Measurements from ENCODE around the gene YIPF6. TPM values are rescaled to one million over a fixed set of nuclear protein-coding genes. Genes with fewer than 3 reads are reported as not detected.
"Not testable (repeated sequence)": the region's sequence is repeated elsewhere in the genome, so short reads cannot be mapped to it uniquely, and the experiment has no call there.

Gene YIPF6
- total RNA-seq, 4 donors from 2014 or later = 12.6 to 33.2 (median 24.9) TPM

DNA sequence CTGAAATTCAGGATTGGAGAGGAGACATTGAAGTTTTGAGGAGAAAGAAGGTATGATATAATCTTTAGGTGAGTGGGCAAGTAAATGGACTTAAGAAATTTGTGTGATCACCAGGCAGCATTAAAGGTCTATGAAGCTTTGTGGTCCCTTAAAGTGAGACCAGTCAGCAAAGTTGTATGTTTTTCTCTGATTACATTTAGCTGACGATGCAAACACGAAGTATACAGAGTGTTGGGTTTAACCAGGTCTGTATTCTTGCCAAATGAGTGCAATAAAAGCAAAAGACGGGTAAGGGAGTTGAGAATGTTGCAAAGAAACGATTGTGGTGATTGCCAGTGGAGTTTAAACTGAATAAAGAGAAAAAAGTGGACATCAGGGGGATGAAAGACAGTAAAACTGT is 11.6 kb upstream of the YIPF6 start:
- intact Hi-C loops (cut with DNase I; ENCODE audit: low total_unique reads) = no loop called here
- no peak overlapping the region for H3K4me3 ChIP-seq (ENCODE audit: low read depth, poor library complexity, severe bottlenecking)
- 47 to 67% methylated on average over 4 of the region's 4 CpGs for WGBS, 2 donors
- TF ChIP-seq POLR2A (IDR thresholded peaks at IDR 0.05) = no peak
- TF ChIP-seq, protein P1, sequence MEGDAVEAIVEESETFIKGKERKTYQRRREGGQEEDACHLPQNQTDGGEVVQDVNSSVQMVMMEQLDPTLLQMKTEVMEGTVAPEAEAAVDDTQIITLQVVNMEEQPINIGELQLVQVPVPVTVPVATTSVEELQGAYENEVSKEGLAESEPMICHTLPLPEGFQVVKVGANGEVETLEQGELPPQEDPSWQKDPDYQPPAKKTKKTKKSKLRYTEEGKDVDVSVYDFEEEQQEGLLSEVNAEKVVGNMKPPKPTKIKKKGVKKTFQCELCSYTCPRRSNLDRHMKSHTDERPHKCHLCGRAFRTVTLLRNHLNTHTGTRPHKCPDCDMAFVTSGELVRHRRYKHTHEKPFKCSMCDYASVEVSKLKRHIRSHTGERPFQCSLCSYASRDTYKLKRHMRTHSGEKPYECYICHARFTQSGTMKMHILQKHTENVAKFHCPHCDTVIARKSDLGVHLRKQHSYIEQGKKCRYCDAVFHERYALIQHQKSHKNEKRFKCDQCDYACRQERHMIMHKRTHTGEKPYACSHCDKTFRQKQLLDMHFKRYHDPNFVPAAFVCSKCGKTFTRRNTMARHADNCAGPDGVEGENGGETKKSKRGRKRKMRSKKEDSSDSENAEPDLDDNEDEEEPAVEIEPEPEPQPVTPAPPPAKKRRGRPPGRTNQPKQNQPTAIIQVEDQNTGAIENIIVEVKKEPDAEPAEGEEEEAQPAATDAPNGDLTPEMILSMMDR (IDR thresholded peaks at IDR 0.05) = no peak
- DNase-seq (ENCODE audit: low spot score in 2 of 2) = no peak

DNA sequence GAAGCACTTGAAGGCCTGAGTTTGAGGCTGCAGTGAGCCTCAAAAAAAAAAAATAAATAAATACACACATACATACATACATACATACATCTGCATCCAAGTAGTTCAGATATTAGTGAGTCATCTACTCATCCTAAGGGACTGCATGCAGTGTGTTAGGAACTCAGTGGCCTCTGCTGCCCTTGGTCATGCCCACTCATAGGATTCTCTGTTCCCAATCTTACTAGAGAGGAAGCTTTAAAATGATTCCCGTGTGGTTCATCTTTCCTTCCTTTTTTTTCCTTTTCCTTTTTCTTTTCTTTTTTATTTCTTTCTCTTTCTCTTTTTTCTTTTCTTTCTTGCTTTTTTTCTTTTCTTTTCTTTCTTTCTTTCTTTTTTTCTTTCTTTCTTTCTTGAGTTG is 10.9 kb upstream of the YIPF6 start:
- no peak overlapping the region for H3K4me3 ChIP-seq (ENCODE audit: low read depth, poor library complexity, severe bottlenecking)
- no peak for TF ChIP-seq POLR2A (IDR thresholded peaks at IDR 0.05)
- TF ChIP-seq, protein P1 (IDR thresholded peaks at IDR 0.05) = no peak
- intact Hi-C loops (cut with DNase I; ENCODE audit: low total_unique reads) = no loop called here
- whole genome bisulfite sequencing, 2 donors = 71 to 80% methylated on average over 1 of the region's 1 CpG
- no peak for DNase-seq (ENCODE audit: low spot score in 2 of 2)

DNA sequence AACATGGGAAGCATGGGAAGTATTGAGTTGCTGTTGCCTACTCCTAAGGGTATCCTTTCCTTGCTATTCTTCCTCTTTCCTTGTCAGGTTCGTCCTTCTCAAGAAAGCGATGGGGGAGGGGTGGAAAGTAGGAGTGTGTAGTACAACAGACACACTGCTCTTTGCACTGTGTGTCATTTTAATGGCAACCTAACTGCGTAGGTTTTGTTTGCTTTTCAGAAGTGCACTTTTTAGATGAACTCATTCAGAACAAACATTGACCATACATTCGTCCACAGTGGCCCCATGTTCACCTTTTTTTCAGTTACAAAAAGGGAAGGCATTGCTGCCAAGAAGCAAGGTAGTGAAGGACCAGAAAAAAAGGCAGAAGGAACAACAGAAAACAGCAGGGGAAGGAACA is 10.2 kb upstream of the YIPF6 start:
- TF ChIP-seq, protein P1 (IDR thresholded peaks at IDR 0.05) = no peak
- no peak for TF ChIP-seq POLR2A (IDR thresholded peaks at IDR 0.05)
- no peak for DNase-seq (ENCODE audit: low spot score in 2 of 2)
- no peak overlapping the region for H3K4me3 ChIP-seq (ENCODE audit: low read depth, poor library complexity, severe bottlenecking)
- WGBS, 2 donors = 68 to 86% methylated on average over 4 of the region's 4 CpGs
- intact Hi-C loops (cut with DNase I; ENCODE audit: low total_unique reads) = no loop called here

DNA sequence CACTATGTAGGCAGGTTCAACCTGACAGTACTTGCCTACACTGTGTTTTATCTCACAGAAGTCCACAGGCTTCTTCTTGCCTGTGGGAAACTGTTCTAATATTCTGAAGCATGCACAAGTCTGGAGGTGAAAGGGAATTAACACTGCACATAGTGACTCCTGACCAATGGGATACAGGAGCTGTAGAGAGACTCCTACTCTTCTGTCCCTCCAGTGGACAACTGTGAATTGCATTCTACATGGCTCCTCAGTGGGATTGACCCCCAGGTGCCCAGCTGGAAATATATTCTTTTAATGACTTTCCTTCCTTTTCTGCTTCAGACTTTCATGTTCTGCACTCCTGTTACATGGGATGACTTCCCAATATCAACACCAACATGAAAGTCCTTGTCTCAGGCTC is 8.2 kb upstream of the YIPF6 start:
- TF ChIP-seq, protein P1 (IDR thresholded peaks at IDR 0.05) = no peak
- TF ChIP-seq POLR2A (IDR thresholded peaks at IDR 0.05) = no peak
- intact Hi-C loops (cut with DNase I; ENCODE audit: low total_unique reads) = no loop called here
- DNase-seq (ENCODE audit: low spot score in 2 of 2) = no peak
- H3K4me3 ChIP-seq (ENCODE audit: low read depth, poor library complexity, severe bottlenecking) = no peak overlapping the region

DNA sequence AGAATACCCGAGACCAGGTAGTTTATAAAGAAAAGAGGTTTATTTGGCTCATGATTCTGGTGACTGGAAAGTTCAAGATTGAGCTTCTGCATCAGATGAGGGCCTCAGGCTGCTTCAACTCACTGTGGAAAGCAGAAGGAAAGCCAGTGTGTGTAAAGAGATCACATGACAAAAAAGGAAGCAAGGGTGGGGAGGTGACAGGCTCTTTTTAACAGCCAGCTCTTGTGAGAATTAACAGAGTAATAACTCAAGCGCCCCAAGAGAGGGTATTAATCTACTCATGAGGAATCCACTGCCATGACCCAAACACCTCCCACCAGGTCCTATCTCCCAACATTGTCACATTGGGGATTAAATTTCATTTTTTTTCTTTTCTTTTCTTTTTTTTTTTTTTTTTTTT is 6.3 kb upstream of the YIPF6 start:
- TF ChIP-seq POLR2A (IDR thresholded peaks at IDR 0.05) = no peak
- TF ChIP-seq, protein P1 (IDR thresholded peaks at IDR 0.05) = no peak
- whole genome bisulfite sequencing, 2 donors = 78 to 84% methylated on average over 2 of the region's 2 CpGs
- intact Hi-C loops (cut with DNase I; ENCODE audit: low total_unique reads) = no loop called here
- DNase-seq (ENCODE audit: low spot score in 2 of 2) = no peak
- H3K4me3 ChIP-seq (ENCODE audit: low read depth, poor library complexity, severe bottlenecking) = no peak overlapping the region

DNA sequence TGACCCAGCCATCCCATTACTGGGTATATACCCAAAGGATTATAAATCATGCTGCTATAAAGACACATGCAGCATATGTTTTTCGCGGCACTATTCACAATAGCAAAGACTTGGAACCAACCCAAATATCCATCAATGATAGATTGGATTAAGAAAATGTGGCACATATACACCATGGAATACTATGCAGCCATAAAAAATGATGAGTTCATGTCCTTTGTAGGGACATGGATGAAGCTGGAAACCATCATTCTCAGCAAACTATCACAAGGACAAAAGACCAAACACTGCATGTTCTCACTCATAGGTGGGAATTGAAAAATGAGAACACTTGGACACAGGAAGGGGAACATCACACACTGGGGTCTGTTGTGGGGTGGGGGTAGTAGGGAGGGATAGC is 5.1 kb upstream of the YIPF6 start:
- DNase-seq (ENCODE audit: low spot score in 2 of 2); H3K4me3 ChIP-seq (ENCODE audit: low read depth, poor library complexity, severe bottlenecking); intact Hi-C loops (cut with DNase I; ENCODE audit: low total_unique reads): not testable (repeated sequence)
- WGBS, 2 donors = 94 to 97% methylated on average over 2 of the region's 2 CpGs
